Pancreas (tissue), 10 donors: Measurements from ENCODE around the gene TICAM2. TPM values are rescaled to one million over a fixed set of nuclear protein-coding genes. Genes with fewer than 3 reads are reported as not detected.

Experiments used
- ATAC-seq, 4 donors: fragments of 200-7000 bp; cut with Tn5 transposase; one replicate each; pipeline versions ENCODE4 v1.8.0 to v1.9.1; 2020; ENCODE audit warnings: mild to moderate bottlenecking in 4 of 4, moderate library complexity in 4 of 4
- DNase-seq, 6 donors: peaks; one replicate each; pipeline ENCODE4 v3.0.0-alpha.2; 2020
- FAIRE-seq: peaks from 2 replicates; lab custom pipeline; 2012; peaks lifted over from hg19 to GRCh38; lab: Jason Lieb, UNC
- H3K27ac ChIP-seq, 4 donors: fragments of 200-600 bp; sonication (generic); 1 replicate in 3 of 4; 2 replicates in 1 of 4; pipeline versions ENCODE4 v1.5.0 to v1.8.0; 2020
- H3K27me3 ChIP-seq, 4 donors: fragments of 200-600 bp; one replicate each; pipeline ENCODE4 v1.8.0; 2021
- H3K36me3 ChIP-seq, 3 donors: fragments of 200-600 bp; sonication (generic) in 1 of 3; one replicate each; pipeline versions ENCODE4 v1.5.0 to v1.8.0; 2020 to 2021
- H3K4me1 ChIP-seq, 3 donors: fragments of 200-600 bp; one replicate each; pipeline ENCODE4 v1.8.0; 2021
- H3K4me3 ChIP-seq, 4 donors: fragments of 200-600 bp; sonication (generic) in 2 of 4; one replicate each; pipeline versions ENCODE4 v1.5.0 to v1.8.0; 2020 to 2021
- H3K9me3 ChIP-seq, 4 donors: fragments of 200-600 bp; one replicate each; pipeline ENCODE4 v1.8.0; 2021
- WGBS, 2 donors: extraction: QIAGEN DNeasy Blood & Tissue Kit; methylation state at CpG; one replicate each; pipeline ENCODE4 v1.1.7; 2013; 5-methylcytosine and 5-hydroxymethylcytosine counted together
- intact Hi-C, 3 donors: fragments of 100-400 bp; cut with DNase I; formaldehyde crosslinking; loops; one replicate each; pipeline versions ENCODE4 v1.11.1 to v1.14.2; 2022
- polyA plus RNA-seq, 2 donors: library from polyadenylated mRNA; stranded (reverse); fragments of 200-250 nt; gene quantifications; one replicate each; pipeline ENCODE4 v1.2.3, GENCODE V29; 2013
- total RNA-seq, 6 donors: library from RNA; stranded (reverse); fragmentation: NEBNext Ultra II Directional in 4 of 6; extraction: Animal tissue kit (Norgen Biotek cat#: 25700) in 4 of 6; gene quantifications; one replicate each; pipeline versions ENCODE4 v1.2.1 to v1.2.4, GENCODE V29; 2021 to 2023
- TF ChIP-seq, protein P1 (sequence below), 4 donors: fragments of 200-600 bp; sonication (generic) in 3 of 4; IDR thresholded peaks; one replicate each; pipeline versions ENCODE4 v1.5.0 to v1.8.0; 2021; ENCODE audit warnings: antibody characterized with exemption in 4 of 4
- donor health status: healthy with polysubstance abuse.
- donor health status: DM: no; HTN: no; CAD: no; lungs with moderate emphysema.
- donor health status: DM: no; HTN: no; CAD: no.
- donor health status: control.
- donor health status: control.
- donor health status: Bipolar disorder and iron deficiency.
- donor health status: DM: yes; HTN: yes; CAD: no.
- donor health status: DM: no; HTN: no; CAD: no.
- donor health status: DM: no; HTN: no; CAD: no.
- donor health status: DM: yes; HTN: yes; CAD: no.

The TICAM2 gene
- total and polyA plus RNA-seq, 8 donors: 1.4 to 3.4 (median 2.0) TPM

DNA sequence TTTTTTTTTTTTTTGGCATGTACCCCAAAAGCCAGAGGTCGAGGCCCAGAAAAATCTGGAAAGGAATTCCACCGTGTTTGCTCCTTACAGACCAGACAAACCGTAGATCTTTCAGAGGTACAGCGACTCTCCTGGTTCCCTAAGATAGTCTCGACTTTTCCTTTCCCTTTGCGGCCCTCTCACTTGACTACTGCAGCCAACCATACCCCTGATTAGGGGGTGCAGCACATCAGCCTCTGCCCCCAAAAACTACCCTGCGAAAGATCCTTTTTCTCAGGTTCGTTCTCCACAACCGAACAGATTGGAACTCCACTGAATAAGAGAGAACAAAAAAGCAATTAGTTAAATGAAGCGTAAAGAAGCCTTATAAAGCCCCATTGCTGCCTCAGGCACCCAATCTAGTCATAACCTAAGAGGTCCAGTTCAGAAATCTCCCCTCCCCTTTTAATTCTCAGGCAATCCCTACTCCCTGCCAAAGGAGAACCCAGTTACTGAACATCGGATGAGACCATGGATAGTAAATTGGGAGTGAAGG is 379 bp upstream of the TICAM2 start:
- no peak for FAIRE-seq

DNA sequence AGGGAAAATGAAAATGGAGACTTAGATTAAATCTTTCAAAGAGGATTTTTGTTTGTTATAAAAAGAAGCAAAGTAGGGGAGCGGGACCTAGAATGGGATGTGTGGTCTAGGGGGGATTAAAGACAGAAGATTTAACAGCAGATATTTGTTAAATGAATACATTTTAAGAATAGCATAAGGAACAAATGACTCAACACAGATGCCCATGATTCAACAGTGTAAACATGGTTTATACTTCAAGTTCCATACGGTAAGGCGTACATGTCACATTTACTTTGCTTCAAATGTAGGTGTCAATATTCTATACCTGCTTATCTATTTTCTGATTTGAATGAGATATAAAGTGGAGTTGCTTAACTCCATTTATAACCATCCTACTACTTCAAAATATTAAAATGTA is 1.5 kb downstream of the TICAM2 start:
- Histone ChIP-seq H3K36me3 (no peaks in the 10 kb centered on the region), H3K4me3 (peak overlapping the region in 1 of 4 donors; percentile 89), H3K27ac (no peak overlapping the region), H3K4me1 (peaks cover 0 to 7% (median 0%) of the 10 kb centered on the region in 3 donors), H3K27me3 (no peaks in the 10 kb centered on the region), H3K9me3 (no peaks in the 10 kb centered on the region)
- intact Hi-C loops: no loop called here
- ATAC-seq (no peak), DNase-seq (no peak), FAIRE-seq (no peak)
- WGBS, 2 donors: 83 to 86% methylated on average over 3 of the region's 3 CpGs
- TF ChIP-seq, protein P1, sequence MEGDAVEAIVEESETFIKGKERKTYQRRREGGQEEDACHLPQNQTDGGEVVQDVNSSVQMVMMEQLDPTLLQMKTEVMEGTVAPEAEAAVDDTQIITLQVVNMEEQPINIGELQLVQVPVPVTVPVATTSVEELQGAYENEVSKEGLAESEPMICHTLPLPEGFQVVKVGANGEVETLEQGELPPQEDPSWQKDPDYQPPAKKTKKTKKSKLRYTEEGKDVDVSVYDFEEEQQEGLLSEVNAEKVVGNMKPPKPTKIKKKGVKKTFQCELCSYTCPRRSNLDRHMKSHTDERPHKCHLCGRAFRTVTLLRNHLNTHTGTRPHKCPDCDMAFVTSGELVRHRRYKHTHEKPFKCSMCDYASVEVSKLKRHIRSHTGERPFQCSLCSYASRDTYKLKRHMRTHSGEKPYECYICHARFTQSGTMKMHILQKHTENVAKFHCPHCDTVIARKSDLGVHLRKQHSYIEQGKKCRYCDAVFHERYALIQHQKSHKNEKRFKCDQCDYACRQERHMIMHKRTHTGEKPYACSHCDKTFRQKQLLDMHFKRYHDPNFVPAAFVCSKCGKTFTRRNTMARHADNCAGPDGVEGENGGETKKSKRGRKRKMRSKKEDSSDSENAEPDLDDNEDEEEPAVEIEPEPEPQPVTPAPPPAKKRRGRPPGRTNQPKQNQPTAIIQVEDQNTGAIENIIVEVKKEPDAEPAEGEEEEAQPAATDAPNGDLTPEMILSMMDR (IDR thresholded peaks at IDR 0.05): no peak

More for the DNA sequence above, 379 bp upstream of the TICAM2 start:
- Histone ChIP-seq H3K27ac (peak overlapping the region; percentile 67 to 93 (median 88)), H3K4me1 (peaks cover 0 to 7% (median 0%) of the 10 kb centered on the region in 3 donors), H3K9me3 (no peaks in the 10 kb centered on the region), H3K27me3 (no peaks in the 10 kb centered on the region), H3K36me3 (no peaks in the 10 kb centered on the region), H3K4me3 (peak overlapping the region; percentile 60 to 89 (median 78))
- peak in 3 of 4 donors; percentile 25 to 55 (median 41) for ATAC-seq
- 38 to 40% methylated on average over 11 of the region's 11 CpGs for WGBS, 2 donors
- no peak for DNase-seq
- intact Hi-C loops: no loop called here
- TF ChIP-seq, protein P1 (IDR thresholded peaks at IDR 0.05): no peak

DNA sequence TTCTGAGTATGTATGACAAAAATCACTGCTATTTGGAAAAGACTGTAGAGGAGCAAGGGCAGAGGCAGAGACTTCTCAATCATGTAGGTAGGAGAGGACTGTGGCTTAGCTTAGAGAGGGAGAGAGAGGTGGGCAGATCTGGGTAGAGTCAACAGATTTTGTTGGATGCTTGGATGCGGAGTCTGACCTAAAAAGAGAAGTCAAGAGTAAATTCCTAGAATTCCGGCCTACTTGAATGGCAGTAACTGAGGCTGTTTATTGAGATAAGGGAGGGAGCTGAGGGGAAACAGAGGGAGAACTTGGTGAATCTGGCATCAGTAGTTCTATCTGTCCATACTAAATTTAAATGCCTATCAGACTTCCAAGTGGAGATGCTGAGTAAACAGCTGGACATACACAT is 2.4 kb downstream of the TICAM2 start:
- Histone ChIP-seq H3K4me3 (no peak overlapping the region), H3K4me1 (peaks cover 0 to 7% (median 0%) of the 10 kb centered on the region in 3 donors), H3K27me3 (no peaks in the 10 kb centered on the region), H3K27ac (no peak overlapping the region), H3K9me3 (no peaks in the 10 kb centered on the region), H3K36me3 (no peaks in the 10 kb centered on the region)
- DNase-seq (no peak), ATAC-seq (no peak), FAIRE-seq (no peak)
- intact Hi-C loops: no loop called here
- 71 to 77% methylated on average over 2 of the region's 2 CpGs for WGBS, 2 donors
- TF ChIP-seq, protein P1 (IDR thresholded peaks at IDR 0.05): no peak

DNA sequence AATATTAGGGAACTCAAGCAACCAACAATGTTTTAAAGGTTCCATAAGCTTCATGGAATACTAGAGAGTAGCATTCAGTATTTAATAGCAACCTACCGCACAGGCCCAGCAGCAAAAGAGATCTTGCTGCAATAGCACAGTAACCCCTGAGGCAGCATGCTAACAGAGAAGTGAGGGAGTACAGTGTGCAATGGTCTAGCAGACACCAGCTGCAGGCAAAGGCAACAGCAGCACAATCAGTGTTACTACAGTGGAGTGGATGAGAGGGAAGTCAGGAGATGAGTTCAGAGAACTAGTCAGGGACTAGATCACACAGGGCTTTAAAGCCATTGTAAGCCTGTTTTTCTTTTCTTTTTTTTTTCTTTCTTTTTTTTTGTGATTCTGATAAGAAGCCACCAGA is 2.8 kb downstream of the TICAM2 start:
- Histone ChIP-seq H3K4me1 (peaks cover 0 to 7% (median 0%) of the 10 kb centered on the region in 3 donors), H3K27ac (no peak overlapping the region), H3K36me3 (no peaks in the 10 kb centered on the region), H3K27me3 (no peaks in the 10 kb centered on the region), H3K4me3 (no peak overlapping the region), H3K9me3 (no peaks in the 10 kb centered on the region)
- WGBS, 2 donors: 76 to 81% methylated on average over 1 of the region's 1 CpG
- no peak for DNase-seq
- TF ChIP-seq, protein P1 (IDR thresholded peaks at IDR 0.05): no peak
- ATAC-seq: peak in 3 of 4 donors; percentile 6 to 52 (median 33)
- intact Hi-C loops: no loop called here
- no peak for FAIRE-seq
